GM19240 (cell line): Measurements from ENCODE around the gene WDR46.
"Not testable (repeated sequence)": the region's sequence is repeated elsewhere in the genome, so short reads cannot be mapped to it uniquely, and the experiment has no call there.

Experiments used
- DNase-seq: peaks from one replicate; pipeline ENCODE4 v3.0.0; 2011; ENCODE audit warnings: low spot score; ENCODE audit not compliant: insufficient read length

WDR46 gene

GRCh38 chr6:33289784-33290315 lies 811 bp upstream of the WDR46 start:
- no peak for DNase-seq

GRCh38 chr6:33288141-33288920 lies 708 bp downstream of the WDR46 start:
- DNase-seq: no peak

- no peak for DNase-seq
These were observed 1.8 kb downstream of the WDR46 start for GRCh38 chr6:33286946-33287914.

- DNase-seq: not testable (repeated sequence)
These were observed 3.8 kb downstream of the WDR46 start for GRCh38 chr6:33285214-33285613.

GRCh38 chr6:33280539-33280938 lies 8.5 kb downstream of the WDR46 start:
- DNase-seq: no peak

- no peak for DNase-seq
These were observed 9.0 kb downstream of the WDR46 start for GRCh38 chr6:33279971-33280511.

GRCh38 chr6:33279257-33279695 lies 9.8 kb downstream of the WDR46 start:
- no peak for DNase-seq

- DNase-seq: no peak
These were observed 10.2 kb downstream of the WDR46 start for GRCh38 chr6:33278810-33279209.

- no peak for DNase-seq
These were observed 10.7 kb downstream of the WDR46 start for GRCh38 chr6:33278392-33278741.

GRCh38 chr6:33277663-33278391 lies 11.2 kb downstream of the WDR46 start:
- DNase-seq: no peak

- DNase-seq: no peak
These were observed 12.0 kb downstream of the WDR46 start, which contains the start of gene B3GALT4 for GRCh38 chr6:33276864-33277662. B3GALT4 (plus strand) TSS chr6:33277123; CDS start chr6:33277420, 297 bp downstream.

- no peak for DNase-seq
These were observed 12.5 kb downstream of the WDR46 start for GRCh38 chr6:33276581-33276863.

- not testable (repeated sequence) for DNase-seq
These were observed 13.1 kb downstream of the WDR46 start for GRCh38 chr6:33275795-33276580.

GRCh38 chr6:33273924-33274902 lies 14.8 kb downstream of the WDR46 start:
- DNase-seq: no peak

- DNase-seq: no peak
These were observed 15.7 kb downstream of the WDR46 start for GRCh38 chr6:33273129-33273923.

- no peak for DNase-seq
These were observed 16.5 kb downstream of the WDR46 start for GRCh38 chr6:33272275-33273128.
